Measurements from ENCODE around the gene GPBAR1.
A peak's percentile ranks its signal among the peaks of the same experiment; 100 is the strongest.
"Not testable (repeated sequence)": the region's sequence is repeated elsewhere in the genome, so short reads cannot be mapped to it uniquely, and the experiment has no call there.

GPBAR1 gene

GRCh38 chr2:218289639-218290315 is 29.0 kb downstream of the GPBAR1 start:
- DNase-seq, result peak; percentile 79

- DNase-seq, result peak; percentile 33
Observed at GRCh38 chr2:218290316-218291261, 29.8 kb downstream of the GPBAR1 start.

- peak; percentile 39 for DNase-seq
Observed at GRCh38 chr2:218291318-218292047, 30.7 kb downstream of the GPBAR1 start.

- peak; percentile 81 for DNase-seq
Observed at GRCh38 chr2:218292048-218293014, 31.5 kb downstream of the GPBAR1 start, which contains the start of gene TMBIM1. TMBIM1 (minus strand) TSS chr2:218292503; CDS start chr2:218282141, 10,362 bp downstream.

GRCh38 chr2:218293715-218294429 is 33.1 kb downstream of the GPBAR1 start:
- DNase-seq, result no peak

- DNase-seq, result no peak
Observed at GRCh38 chr2:218294430-218295022, 33.7 kb downstream of the GPBAR1 start.

GRCh38 chr2:218295029-218295428 is 34.2 kb downstream of the GPBAR1 start:
- DNase-seq, result no peak

- no peak for DNase-seq
Observed at GRCh38 chr2:218296200-218296599, 35.4 kb downstream of the GPBAR1 start.

- peak; percentile 63 for DNase-seq
Observed at GRCh38 chr2:218296847-218297246, 36.0 kb downstream of the GPBAR1 start.

GRCh38 chr2:218298314-218298875 is 37.6 kb downstream of the GPBAR1 start:
- DNase-seq, result no peak

GRCh38 chr2:218300141-218300540 is 39.3 kb downstream of the GPBAR1 start:
- DNase-seq, result no peak

- peak; percentile 94 for DNase-seq
Observed at GRCh38 chr2:218301176-218301819, 40.5 kb downstream of the GPBAR1 start.

GRCh38 chr2:218305383-218305782 is 44.6 kb downstream of the GPBAR1 start:
- no peak for DNase-seq

GRCh38 chr2:218306184-218306920 is 45.5 kb downstream of the GPBAR1 start:
- no peak for DNase-seq

GRCh38 chr2:218307415-218308090 is 46.7 kb downstream of the GPBAR1 start:
- no peak for DNase-seq

GRCh38 chr2:218310853-218311540 is 50.2 kb downstream of the GPBAR1 start:
- no peak for DNase-seq

- not testable (repeated sequence) for DNase-seq
Observed at GRCh38 chr2:218311541-218312266, 50.9 kb downstream of the GPBAR1 start.

All from hematopoietic multipotent progenitor cell treated with erythropoietin and hydrocortisone succinate and interleukin-3 and kit ligand, for 8 days (in vitro differentiated cells).